ENCODE results near the gene FAHD1. TPM values are rescaled to one million over a fixed set of nuclear protein-coding genes. Genes with fewer than 3 reads are reported as not detected.

The FAHD1 gene
- 1 to 10 TPM; 4.1 to 4.5 TPM for total RNA-seq
- 8.4 TPM for polyA plus RNA-seq (2013, experiment 1 of 2)
- 10.2 TPM for polyA plus RNA-seq (2013, experiment 2 of 2)
- total RNA-seq: 7.1 to 31.1 (median 14.0) reads per million in 172 experiments

GRCh38 chr16:1826691-1827573, at the start of gene FAHD1, which contains the start of gene HAGH:
TSS of gene FAHD1 (plus strand) at chr16:1827206. CDS start at chr16:1827239, 33 bp downstream.
TSS of gene HAGH (minus strand) at chr16:1826825. CDS start at chr16:1826787, 38 bp downstream.
- H3K4me3 Mint-ChIP-seq: peak within 1 kb of the TSS; percentile 91
- ATAC-seq (ENCODE audit: poor library complexity) (peak; percentile 82), DNase-seq (peak; percentile 82 to 97 (median 88))
- H3K4me1 Mint-ChIP-seq (ENCODE audit: low read depth): peaks cover 37% of the 10 kb centered on the region
- TF ChIP-seq, protein P1, sequence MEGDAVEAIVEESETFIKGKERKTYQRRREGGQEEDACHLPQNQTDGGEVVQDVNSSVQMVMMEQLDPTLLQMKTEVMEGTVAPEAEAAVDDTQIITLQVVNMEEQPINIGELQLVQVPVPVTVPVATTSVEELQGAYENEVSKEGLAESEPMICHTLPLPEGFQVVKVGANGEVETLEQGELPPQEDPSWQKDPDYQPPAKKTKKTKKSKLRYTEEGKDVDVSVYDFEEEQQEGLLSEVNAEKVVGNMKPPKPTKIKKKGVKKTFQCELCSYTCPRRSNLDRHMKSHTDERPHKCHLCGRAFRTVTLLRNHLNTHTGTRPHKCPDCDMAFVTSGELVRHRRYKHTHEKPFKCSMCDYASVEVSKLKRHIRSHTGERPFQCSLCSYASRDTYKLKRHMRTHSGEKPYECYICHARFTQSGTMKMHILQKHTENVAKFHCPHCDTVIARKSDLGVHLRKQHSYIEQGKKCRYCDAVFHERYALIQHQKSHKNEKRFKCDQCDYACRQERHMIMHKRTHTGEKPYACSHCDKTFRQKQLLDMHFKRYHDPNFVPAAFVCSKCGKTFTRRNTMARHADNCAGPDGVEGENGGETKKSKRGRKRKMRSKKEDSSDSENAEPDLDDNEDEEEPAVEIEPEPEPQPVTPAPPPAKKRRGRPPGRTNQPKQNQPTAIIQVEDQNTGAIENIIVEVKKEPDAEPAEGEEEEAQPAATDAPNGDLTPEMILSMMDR (IDR thresholded peaks at IDR 0.05): no peak
- Histone ChIP-seq H3K27me3 (ENCODE audit: control insufficient read depth in 1 of 2, insufficient read depth in 2 of 2, low read length in 2 of 2) (no peaks in the 10 kb centered on the region), H3K4me1 (ENCODE audit: insufficient read depth, low read length) (peaks cover 51% of the 10 kb centered on the region), H3K9me3 (ENCODE audit: control insufficient read depth in 1 of 2, insufficient read depth in 1 of 2, low read length in 2 of 2) (no peaks in the 10 kb centered on the region), H3K36me3 (ENCODE audit: insufficient read depth, low read length) (peaks cover 12% of the 10 kb centered on the region), H3K27ac (ENCODE audit: low read depth in 1 of 2, low read length in 2 of 2) (peak within 1 kb of the TSS; percentile 72 to 77), H3K4me3 (ENCODE audit: low read length) (peak within 1 kb of the TSS; percentile 76)
- H3K27me3 Mint-ChIP-seq: no peaks in the 10 kb centered on the region
- ChIA-PET POLR2A (interaction anchor here (0.7 to 3.6 kb wide), 14 partner anchors 28 to 693 kb away, joined by 3 to 51 read pairs (median 4); partner anchors contain the start of genes AMDHD2, EME2, JPT2 and MAPK8IP3), CTCF (interaction anchor here (0.8 kb wide), 2 partner anchors 14 to 176 kb away, joined by 3 read pairs; no protein-coding TSS in a partner anchor)
- H3K36me3 Mint-ChIP-seq (ENCODE audit: low read depth): no peaks in the 10 kb centered on the region
- H3K27ac Mint-ChIP-seq: peak within 1 kb of the TSS; percentile 90
- intact Hi-C loops (cut with DNase I, micrococcal nuclease): loop anchor here (2.0 to 5.0 kb wide), 6 partner anchors 28 to 120 kb away; partner anchors contain the start of genes EME2 (in 2 of the 2), MRPS34 (in 2 of the 2), MAPK8IP3 (in 1 of the 2) and NME3 (in 1 of the 2)
- no peaks in the 10 kb centered on the region for H3K9me3 Mint-ChIP-seq

DNA sequence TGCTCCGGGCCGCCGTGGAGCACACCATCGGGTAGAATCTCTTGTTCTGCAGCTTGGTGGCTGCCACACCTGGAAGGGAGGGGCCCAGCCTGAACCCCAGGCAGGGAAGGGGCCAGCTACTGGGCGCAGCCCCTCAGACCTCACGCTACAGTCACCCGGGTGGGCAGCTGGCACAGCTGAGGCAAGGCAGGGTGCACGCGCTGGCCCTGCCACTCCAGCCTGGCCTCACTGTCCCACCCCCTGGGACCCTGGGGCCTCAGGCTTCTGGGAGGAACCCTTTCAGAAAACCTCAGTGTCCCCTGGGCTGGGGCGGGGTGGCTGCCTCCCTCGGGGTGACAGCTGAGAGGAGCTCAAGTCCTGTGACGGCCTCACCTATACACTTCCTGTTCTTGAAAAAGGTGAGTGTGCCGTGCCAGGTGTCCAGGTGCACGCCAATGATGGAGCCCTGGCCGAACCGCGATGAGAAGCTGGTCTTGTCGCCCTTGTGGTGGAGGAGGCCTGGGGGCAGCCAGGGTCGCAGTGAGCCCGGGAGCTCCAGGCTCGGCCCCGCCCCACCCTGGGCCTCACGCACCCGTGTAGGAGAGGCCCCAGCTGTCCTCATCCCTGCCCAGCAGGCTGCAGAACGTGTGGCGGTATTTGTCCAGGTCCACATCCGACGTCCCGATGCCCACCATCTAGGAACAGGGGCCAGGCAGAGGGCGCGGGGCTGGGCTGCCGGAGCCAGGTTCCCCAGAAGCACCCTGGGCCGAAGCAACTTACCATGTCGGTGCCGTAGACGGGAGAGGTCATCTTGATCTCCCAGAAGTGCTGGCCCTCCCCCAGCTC, 49.4 kb upstream of the FAHD1 start:
- Histone ChIP-seq H3K9me3 (ENCODE audit: control insufficient read depth in 1 of 2, insufficient read depth in 1 of 2, low read length in 2 of 2) (peaks cover 0 to 4% of the 10 kb centered on the region in 2 experiments), H3K36me3 (ENCODE audit: insufficient read depth, low read length) (peaks cover 43% of the 10 kb centered on the region), H3K4me1 (ENCODE audit: insufficient read depth, low read length) (peaks cover 44% of the 10 kb centered on the region), H3K27me3 (ENCODE audit: control insufficient read depth in 1 of 2, insufficient read depth in 2 of 2, low read length in 2 of 2) (no peaks in the 10 kb centered on the region), H3K4me3 (ENCODE audit: low read length) (no peak overlapping the region), H3K27ac (ENCODE audit: low read depth in 1 of 2, low read length in 2 of 2) (no peak overlapping the region)
- Mint-ChIP-seq H3K9me3 (no peaks in the 10 kb centered on the region), H3K27ac (no peak overlapping the region), H3K27me3 (no peaks in the 10 kb centered on the region), H3K4me1 (ENCODE audit: low read depth) (peaks cover 17% of the 10 kb centered on the region), H3K36me3 (ENCODE audit: low read depth) (peaks cover 24% of the 10 kb centered on the region), H3K4me3 (no peak overlapping the region)
- TF ChIP-seq, protein P1 (IDR thresholded peaks at IDR 0.05): no peak
- peak in 1 of 14 experiments; percentile 33 for DNase-seq
- POLR2A ChIA-PET: interaction anchor here (1.1 kb wide), 1 partner anchor 71 kb away, joined by 4 read pairs; the partner anchor contains the start of gene MAPK8IP3
- intact Hi-C loops (cut with DNase I, micrococcal nuclease): loop anchor here in 1 of 2 experiments (10.0 kb wide), 1 partner anchor 367 kb away; the partner anchor contains the start of gene RAB26
- CTCF ChIA-PET: no interaction called here
- no peak for ATAC-seq (ENCODE audit: poor library complexity)
